ENCODE results near the gene HP. TPM values are rescaled to one million over a fixed set of nuclear protein-coding genes. Genes with fewer than 3 reads are reported as not detected.

Gene HP
- total RNA-seq, 2 donors from 2014 or later, result 3.6 to 15.5 TPM

GRCh38 chr16:72042157-72042660 is 12.1 kb upstream of the HP start:
- intact Hi-C loops (cut with DNase I), result no loop called here
- H3K27ac ChIP-seq, result peak overlapping the region; percentile 27 to 81 (median 66)
- ATAC-seq (peak; percentile 85), DNase-seq (peak; percentile 39 to 83 (median 70))
- no peak overlapping the region for H3K4me3 ChIP-seq
- TF ChIP-seq POLR2A (IDR thresholded peaks at IDR 0.05) (peak in 2 of 3 donors; percentile 13 to 26), CTCF (IDR thresholded peaks at IDR 0.05) (no peak)
- no peaks in the 10 kb centered on the region for H3K27me3 ChIP-seq
- peaks cover 23% of the 10 kb centered on the region for H3K4me1 ChIP-seq
- no peaks in the 10 kb centered on the region for H3K36me3 ChIP-seq (replicated peaks in 1 of 2; ENCODE audit: insufficient read depth in 1 of 2, low read depth in 2 of 2)
- no peaks in the 10 kb centered on the region for H3K9me3 ChIP-seq
- WGBS, 2 donors, result 3 to 24% methylated on average over 2 of the region's 2 CpGs

GRCh38 chr16:72043058-72043457 is 11.2 kb upstream of the HP start:
- Histone ChIP-seq H3K27me3 (no peaks in the 10 kb centered on the region), H3K27ac (peak overlapping the region in 3 of 4 donors; percentile 57 to 81 (median 74)), H3K36me3 (replicated peaks in 1 of 2; ENCODE audit: insufficient read depth in 1 of 2, low read depth in 2 of 2) (no peaks in the 10 kb centered on the region), H3K4me3 (no peak overlapping the region), H3K4me1 (peaks cover 23% of the 10 kb centered on the region), H3K9me3 (no peaks in the 10 kb centered on the region)
- intact Hi-C loops (cut with DNase I), result no loop called here
- TF ChIP-seq POLR2A (IDR thresholded peaks at IDR 0.05), result no peak
- no peak for TF ChIP-seq CTCF (IDR thresholded peaks at IDR 0.05)
- no peak for ATAC-seq
- WGBS, 2 donors, result 40 to 80% methylated on average over 3 of the region's 3 CpGs
- no peak for DNase-seq

GRCh38 chr16:72043539-72043938 is 10.8 kb upstream of the HP start:
- Histone ChIP-seq H3K4me3 (no peak overlapping the region), H3K4me1 (peaks cover 23% of the 10 kb centered on the region), H3K27me3 (no peaks in the 10 kb centered on the region), H3K27ac (peak overlapping the region in 3 of 4 donors; percentile 57 to 81 (median 74)), H3K9me3 (no peaks in the 10 kb centered on the region), H3K36me3 (replicated peaks in 1 of 2; ENCODE audit: insufficient read depth in 1 of 2, low read depth in 2 of 2) (no peaks in the 10 kb centered on the region)
- intact Hi-C loops (cut with DNase I), result no loop called here
- no peak for DNase-seq
- WGBS, 2 donors, result 95 to 100% methylated on average over 1 of the region's 1 CpG
- no peak for TF ChIP-seq CTCF (IDR thresholded peaks at IDR 0.05)
- no peak for TF ChIP-seq POLR2A (IDR thresholded peaks at IDR 0.05)
- ATAC-seq, result no peak

GRCh38 chr16:72044296-72044695 is 10.0 kb upstream of the HP start:
- Histone ChIP-seq H3K9me3 (no peaks in the 10 kb centered on the region), H3K27ac (peak overlapping the region in 1 of 4 donors; percentile 31), H3K4me1 (peaks cover 23% of the 10 kb centered on the region), H3K4me3 (no peak overlapping the region), H3K36me3 (replicated peaks in 1 of 2; ENCODE audit: insufficient read depth in 1 of 2, low read depth in 2 of 2) (no peaks in the 10 kb centered on the region), H3K27me3 (no peaks in the 10 kb centered on the region)
- DNase-seq, result no peak
- TF ChIP-seq CTCF (IDR thresholded peaks at IDR 0.05) (no peak), POLR2A (IDR thresholded peaks at IDR 0.05) (no peak)
- intact Hi-C loops (cut with DNase I), result no loop called here
- no peak for ATAC-seq
- WGBS, 2 donors, result 65 to 79% methylated on average over 6 of the region's 6 CpGs

- Histone ChIP-seq H3K27me3 (no peaks in the 10 kb centered on the region), H3K36me3 (replicated peaks in 1 of 2; ENCODE audit: insufficient read depth in 1 of 2, low read depth in 2 of 2) (no peaks in the 10 kb centered on the region), H3K4me3 (no peak overlapping the region), H3K4me1 (peaks cover 23% of the 10 kb centered on the region), H3K9me3 (no peaks in the 10 kb centered on the region), H3K27ac (peak overlapping the region in 1 of 4 donors; percentile 31)
- no peak for DNase-seq
- WGBS, 2 donors, result 59 to 85% methylated on average over 2 of the region's 2 CpGs
- no peak for ATAC-seq
- TF ChIP-seq POLR2A (IDR thresholded peaks at IDR 0.05) (no peak), CTCF (IDR thresholded peaks at IDR 0.05) (no peak)
- intact Hi-C loops (cut with DNase I), result no loop called here
Observed at GRCh38 chr16:72044825-72045359, 9.4 kb upstream of the HP start.

All from body of pancreas (tissue), 4 donors.